KBM-7 (cell line): ENCODE data around the gene GALNT10.
A peak's percentile ranks its signal among the peaks of the same experiment; 100 is the strongest.

Source experiments
- DNase-seq: peaks from one replicate; pipeline ENCODE4 v3.0.0-alpha.2; 2015
- in situ Hi-C: fragments of 300-500 bp; cut with MboI; formaldehyde crosslinking; loops from 2 replicates; pipeline ENCODE4 v1.14.3; 2020; ENCODE audit warnings: low sequenced_read_pairs, low pct_unique_long_range_greater_than_20kb, mixed read lengths

Gene GALNT10

GRCh38 chr5:154405078-154405792, 214.7 kb downstream of the GALNT10 start:
- peak; percentile 83 for DNase-seq
- in situ Hi-C loops, result loop anchor here (25.0 kb wide), 1 partner anchor 343 kb away; no protein-coding TSS in a partner anchor

GRCh38 chr5:154406231-154406630, 215.7 kb downstream of the GALNT10 start:
- in situ Hi-C loops, result loop anchor here (25.0 kb wide), 1 partner anchor 344 kb away; no protein-coding TSS in a partner anchor
- no peak for DNase-seq

GRCh38 chr5:154406826-154407225, 216.3 kb downstream of the GALNT10 start:
- in situ Hi-C loops, result loop anchor here (25.0 kb wide), 1 partner anchor 345 kb away; no protein-coding TSS in a partner anchor
- DNase-seq, result no peak

- in situ Hi-C loops, result loop anchor here (25.0 kb wide), 1 partner anchor 347 kb away; no protein-coding TSS in a partner anchor
- no peak for DNase-seq
Measured at GRCh38 chr5:154408811-154409210, 218.3 kb downstream of the GALNT10 start.

GRCh38 chr5:154409230-154409840, 218.8 kb downstream of the GALNT10 start:
- DNase-seq, result no peak
- in situ Hi-C loops, result loop anchor here (25.0 kb wide), 1 partner anchor 347 kb away; no protein-coding TSS in a partner anchor

GRCh38 chr5:154410008-154410407, 219.5 kb downstream of the GALNT10 start:
- in situ Hi-C loops, result loop anchor here (25.0 kb wide), 1 partner anchor 348 kb away; no protein-coding TSS in a partner anchor
- no peak for DNase-seq

GRCh38 chr5:154410786-154411185, 220.3 kb downstream of the GALNT10 start:
- no peak for DNase-seq
- in situ Hi-C loops, result loop anchor here (25.0 kb wide), 1 partner anchor 348 kb away; no protein-coding TSS in a partner anchor

- in situ Hi-C loops, result loop anchor here (25.0 kb wide), 1 partner anchor 349 kb away; no protein-coding TSS in a partner anchor
- DNase-seq, result no peak
Measured at GRCh38 chr5:154411338-154411737, 220.8 kb downstream of the GALNT10 start.

- DNase-seq, result no peak
- in situ Hi-C loops, result loop anchor here (25.0 kb wide), 1 partner anchor 350 kb away; no protein-coding TSS in a partner anchor
Measured at GRCh38 chr5:154412316-154412715, 221.8 kb downstream of the GALNT10 start.

- in situ Hi-C loops, result loop anchor here (25.0 kb wide), 1 partner anchor 351 kb away; no protein-coding TSS in a partner anchor
- DNase-seq, result no peak
Measured at GRCh38 chr5:154412925-154413324, 222.4 kb downstream of the GALNT10 start.

GRCh38 chr5:154415114-154415513, 224.6 kb downstream of the GALNT10 start:
- DNase-seq, result no peak
- in situ Hi-C loops, result loop anchor here (25.0 kb wide), 1 partner anchor 353 kb away; no protein-coding TSS in a partner anchor

GRCh38 chr5:154418344-154418820, 227.8 kb downstream of the GALNT10 start:
- in situ Hi-C loops, result loop anchor here (25.0 kb wide), 1 partner anchor 356 kb away; no protein-coding TSS in a partner anchor
- no peak for DNase-seq

GRCh38 chr5:154419236-154419635, 228.7 kb downstream of the GALNT10 start:
- in situ Hi-C loops, result loop anchor here (25.0 kb wide), 1 partner anchor 357 kb away; no protein-coding TSS in a partner anchor
- no peak for DNase-seq

- in situ Hi-C loops, result loop anchor here (25.0 kb wide), 1 partner anchor 360 kb away; no protein-coding TSS in a partner anchor
- DNase-seq, result peak; percentile 37
Measured at GRCh38 chr5:154421868-154422267, 231.3 kb downstream of the GALNT10 start.

GRCh38 chr5:154422298-154422697, 231.8 kb downstream of the GALNT10 start:
- in situ Hi-C loops, result loop anchor here (25.0 kb wide), 1 partner anchor 360 kb away; no protein-coding TSS in a partner anchor
- no peak for DNase-seq

GRCh38 chr5:154428208-154428607, 237.7 kb downstream of the GALNT10 start:
- DNase-seq, result no peak
- in situ Hi-C loops, result no loop called here

- in situ Hi-C loops, result no loop called here
- DNase-seq, result no peak
Measured at GRCh38 chr5:154429341-154429740, 238.8 kb downstream of the GALNT10 start.

GRCh38 chr5:154430466-154430865, 239.9 kb downstream of the GALNT10 start:
- DNase-seq, result no peak
- in situ Hi-C loops, result no loop called here

- no peak for DNase-seq
- in situ Hi-C loops, result no loop called here
Measured at GRCh38 chr5:154430961-154431630, 240.6 kb downstream of the GALNT10 start.
